Transverse colon (tissue), 4 donors: ENCODE results near the gene MTX2. TPM values are rescaled to one million over a fixed set of nuclear protein-coding genes. Genes with fewer than 3 reads are reported as not detected.
"Not testable (repeated sequence)": the region's sequence is repeated elsewhere in the genome, so short reads cannot be mapped to it uniquely, and the experiment has no call there.

Experiments
- DNase-seq: peaks from one replicate; pipeline ENCODE4 v3.0.0-alpha.2; 2019
- H3K27ac ChIP-seq, 4 donors: fragments of 200-600 bp; sonication (generic); 2 replicates each; pipeline ENCODE4 v1.5.1; 2016 to 2018; ENCODE audit warnings: inconsistent platforms in 4 of 4
- H3K27me3 ChIP-seq: fragments of 200-600 bp; sonication (generic); 2 replicates; pipeline ENCODE4 v1.5.1; 2017; ENCODE audit warnings: inconsistent platforms
- H3K36me3 ChIP-seq, 4 donors: fragments of 200-600 bp; sonication (generic); 2 replicates each; pipeline ENCODE4 v1.5.1; 2017 to 2019; ENCODE audit warnings: inconsistent platforms in 4 of 4
- H3K4me1 ChIP-seq, 4 donors: fragments of 200-600 bp; sonication (generic); 2 replicates each; pipeline ENCODE4 v1.5.1; 2017 to 2020; ENCODE audit warnings: inconsistent platforms in 4 of 4
- H3K4me3 ChIP-seq, 4 donors: fragments of 200-600 bp; sonication (generic); 1 replicate in 1 of 4; 2 replicates in 3 of 4; pipeline versions ENCODE4 v1.5.1 to v1.6.1; 2017 to 2019; ENCODE audit warnings: inconsistent platforms in 4 of 4
- H3K9me3 ChIP-seq, 2 donors: fragments of 200-600 bp; sonication (generic); 2 replicates each; pipeline ENCODE4 v1.5.1; 2017 to 2019; ENCODE audit warnings: inconsistent platforms in 2 of 2
- CTCF ChIP-seq, 5 experiments: fragments of 200-600 bp in 3 of 5; fragments of 450-650 bp in 2 of 5; sonication (generic) in 3 of 5; IDR thresholded peaks; 1 replicate in 2 of 5; 2 replicates in 3 of 5; pipeline ENCODE4 v1.5.1; 2016 to 2017; ENCODE audit warnings: antibody characterized with exemption in 5 of 5, inconsistent platforms in 3 of 5, mild to moderate bottlenecking in 2 of 5, moderate library complexity in 1 of 5
- EP300 ChIP-seq: sonication (generic); formaldehyde crosslinking; IDR thresholded peaks from one replicate; pipeline ENCODE4 v1.6.1; 2017; ENCODE audit warnings: antibody characterized with exemption, low read depth
- POLR2A ChIP-seq: fragments of 450-650 bp; IDR thresholded peaks from one replicate; pipeline ENCODE4 v1.6.1; 2016; ENCODE audit warnings: antibody characterized with exemption, mild to moderate bottlenecking, moderate library complexity
- POLR2AphosphoS5 ChIP-seq, 3 donors: sonication (generic); formaldehyde crosslinking; IDR thresholded peaks; one replicate each; pipeline ENCODE4 v1.6.1; 2016; ENCODE audit warnings: antibody characterized with exemption in 3 of 3
- WGBS, 2 donors: methylation state at CpG; one replicate each; pipeline ENCODE4 v1.1.5; 2018; ENCODE audit warnings: low coverage in 1 of 2; 5-methylcytosine and 5-hydroxymethylcytosine counted together
- in situ Hi-C, 4 donors: fragments of 200-750 bp; cut with MboI; loops; one replicate each; pipeline versions ENCODE4 v1.15.0 to v1.15.1; 2017; ENCODE audit warnings: low sequenced_read_pairs in 3 of 4, low pct_ligation_motif_present in 1 of 4, low pct_unique_long_range_greater_than_20kb in 1 of 4
- intact Hi-C: fragments of 100-400 bp; cut with DNase I; formaldehyde crosslinking; loops from one replicate; pipeline ENCODE4 v1.15.1; 2023; ENCODE audit warnings: low total_unique reads
- total RNA-seq, 4 donors: library from RNA; depleted of rRNA; stranded (reverse); fragments of >200 nt; gene quantifications; one replicate each; pipeline ENCODE4 v1.1.0, GENCODE V29; 2016

The MTX2 gene
- total RNA-seq, 4 donors from 2014 or later, result 3.8 to 43.6 (median 28.6) TPM

DNA sequence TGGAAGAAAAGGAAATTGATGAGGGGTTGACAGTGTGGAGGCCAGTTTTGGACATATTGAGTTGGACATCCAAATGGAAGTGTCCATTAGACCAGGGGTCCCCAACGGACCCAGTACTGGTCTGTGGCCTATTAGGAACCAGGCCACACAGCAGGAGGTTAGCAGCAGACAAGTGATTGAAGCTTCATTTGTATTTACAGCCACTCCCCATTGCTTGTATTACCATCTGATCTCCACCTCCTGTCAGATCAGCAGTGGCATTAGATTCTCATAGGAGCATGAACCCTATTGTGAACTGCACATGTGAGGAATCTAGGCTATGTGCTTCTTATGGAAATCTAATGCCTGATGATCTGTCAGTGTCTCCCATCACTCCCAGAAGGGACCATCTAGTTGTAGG, 99.1 kb downstream of the MTX2 start:
- no peaks in the 10 kb centered on the region for H3K4me1 ChIP-seq
- TF ChIP-seq CTCF (IDR thresholded peaks at IDR 0.05) (no peak), EP300 (no peak)
- DNase-seq, result no peak
- in situ Hi-C loops (no loop called here), intact Hi-C loops (no loop called here)
- no peaks in the 10 kb centered on the region for H3K27me3 ChIP-seq
- no peak overlapping the region for H3K27ac ChIP-seq
- H3K9me3 ChIP-seq, result no peaks in the 10 kb centered on the region
- no peaks in the 10 kb centered on the region for H3K36me3 ChIP-seq
- no peak overlapping the region for H3K4me3 ChIP-seq
- WGBS, 2 donors, result 81% methylated on average over 1 of the region's 1 CpG; no CpG with 5 or more reads in 1 of the 2 donors

DNA sequence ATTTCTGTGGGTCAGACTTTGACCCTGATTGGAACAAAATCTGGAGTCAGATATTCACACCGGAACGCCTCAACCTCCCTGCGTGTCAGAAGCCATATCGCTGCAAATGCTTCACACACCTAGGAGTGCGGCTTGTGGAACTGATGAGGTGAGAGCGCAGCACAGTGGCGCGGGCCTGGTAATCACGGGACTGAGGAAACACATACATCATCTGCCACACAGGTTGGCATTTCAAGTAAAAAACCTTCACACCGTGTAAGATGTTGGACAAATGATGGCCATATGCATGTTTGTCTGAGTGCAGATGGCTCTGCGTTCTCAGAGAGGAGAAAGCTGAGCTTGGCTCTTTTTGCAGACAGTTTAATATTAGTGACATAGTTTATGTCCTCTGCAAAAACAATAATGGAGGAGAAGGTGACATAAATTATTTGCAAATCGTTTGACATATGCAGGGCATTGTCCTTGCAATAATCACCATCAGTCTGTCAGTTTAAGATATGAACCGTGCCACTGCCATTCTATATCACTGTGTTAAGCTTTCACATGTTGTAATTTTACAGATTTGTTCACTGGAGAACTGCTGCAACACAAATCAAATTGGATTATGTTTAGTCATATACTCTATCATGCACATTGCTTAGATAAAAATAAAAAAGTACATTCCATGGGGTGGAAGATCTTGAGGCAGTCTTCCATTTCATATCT, 101.4 kb downstream of the MTX2 start:
- in situ Hi-C loops (no loop called here), intact Hi-C loops (no loop called here)
- WGBS, 2 donors, result 67 to 80% methylated on average over 5 to 13 of the region's 13 CpGs
- no peak overlapping the region for H3K27ac ChIP-seq
- no peak for DNase-seq
- TF ChIP-seq POLR2AphosphoS5 (IDR thresholded peaks at IDR 0.05) (no peak), EP300 (no peak), CTCF (IDR thresholded peaks at IDR 0.05) (no peak), POLR2A (no peak)
- no peaks in the 10 kb centered on the region for H3K27me3 ChIP-seq
- no peak overlapping the region for H3K4me3 ChIP-seq
- no peaks in the 10 kb centered on the region for H3K36me3 ChIP-seq
- no peaks in the 10 kb centered on the region for H3K4me1 ChIP-seq
- no peaks in the 10 kb centered on the region for H3K9me3 ChIP-seq

DNA sequence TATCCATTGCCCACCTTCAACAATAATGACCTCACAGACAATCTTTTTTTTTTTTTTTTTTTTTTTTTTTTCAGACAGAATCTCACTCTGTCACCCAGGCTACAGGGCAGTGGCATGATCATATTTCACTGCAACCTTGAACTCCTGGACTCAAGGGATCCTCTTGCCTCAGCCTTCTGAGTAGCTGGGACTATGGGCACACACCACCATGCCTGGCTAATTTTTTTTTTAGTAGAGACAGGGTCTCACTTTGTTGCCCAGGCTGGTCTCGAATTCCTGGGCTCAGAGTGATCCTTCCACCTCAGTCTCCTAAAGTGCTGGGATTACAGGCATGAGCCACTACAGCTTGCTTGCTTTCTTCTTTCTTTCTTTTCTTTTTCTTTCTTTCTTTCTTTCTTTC, 103.9 kb downstream of the MTX2 start:
- H3K36me3 ChIP-seq, H3K27me3 ChIP-seq, DNase-seq, H3K4me3 ChIP-seq, H3K27ac ChIP-seq, intact Hi-C loops, H3K4me1 ChIP-seq, in situ Hi-C loops, H3K9me3 ChIP-seq: not testable (repeated sequence)
- WGBS, 2 donors, result 65% methylated on average over 1 of the region's 1 CpG; no CpG with 5 or more reads in 1 of the 2 donors

DNA sequence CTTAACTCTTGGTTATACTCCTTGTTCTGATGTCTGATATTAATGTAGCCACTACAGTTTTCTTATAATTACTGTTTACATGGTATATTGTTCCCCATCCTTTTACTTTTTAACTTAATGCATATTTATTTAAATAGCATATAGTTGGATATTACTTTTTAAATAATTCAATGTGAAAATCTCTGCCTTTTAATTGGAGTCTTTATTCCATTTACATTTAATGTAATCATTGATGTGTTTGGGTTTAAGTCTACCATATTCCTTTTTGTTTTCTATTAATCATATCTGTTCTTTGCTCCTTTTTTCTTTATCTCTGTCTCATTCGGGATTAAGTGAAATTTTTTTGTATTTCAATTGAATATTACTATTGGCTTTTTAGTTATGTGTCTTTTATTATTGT, 109.1 kb downstream of the MTX2 start:
- no peak overlapping the region for H3K27ac ChIP-seq
- TF ChIP-seq CTCF (IDR thresholded peaks at IDR 0.05), result no peak
- no peak for TF ChIP-seq EP300
- no peak for TF ChIP-seq POLR2A
- TF ChIP-seq POLR2AphosphoS5 (IDR thresholded peaks at IDR 0.05), result no peak
- H3K4me3 ChIP-seq, result no peak overlapping the region
- in situ Hi-C loops, result no loop called here
- no peaks in the 10 kb centered on the region for H3K27me3 ChIP-seq
- DNase-seq, result no peak
- WGBS, 2 donors, result 63 to 100% methylated on average over 1 of the region's 1 CpG
- peaks cover 16 to 19% of the 10 kb centered on the region in 2 donors for H3K9me3 ChIP-seq
- no peaks in the 10 kb centered on the region for H3K36me3 ChIP-seq
- H3K4me1 ChIP-seq, result no peaks in the 10 kb centered on the region
- intact Hi-C loops, result no loop called here

- Histone ChIP-seq H3K36me3 (no peaks in the 10 kb centered on the region), H3K9me3 (peaks cover 16 to 19% of the 10 kb centered on the region in 2 donors), H3K4me1 (no peaks in the 10 kb centered on the region), H3K27ac (no peak overlapping the region), H3K27me3 (no peaks in the 10 kb centered on the region), H3K4me3 (no peak overlapping the region)
- DNase-seq, result no peak
- intact Hi-C loops (no loop called here), in situ Hi-C loops (no loop called here)
- TF ChIP-seq POLR2A, result no peak
- TF ChIP-seq POLR2AphosphoS5 (IDR thresholded peaks at IDR 0.05), result no peak
- no peak for TF ChIP-seq CTCF (IDR thresholded peaks at IDR 0.05)
- TF ChIP-seq EP300, result no peak
- WGBS, 2 donors, result 97 to 100% methylated on average over 1 of the region's 1 CpG
Observed at GRCh38 chr2:176380341-176380740, 111.1 kb downstream of the MTX2 start.
